Endothelial cell of hepatic sinusoid (primary cell): ENCODE data around the gene GRK1.

ENCODE experiments used
- in situ Hi-C: cut with HindIII; loops from 2 replicates; pipeline ENCODE4 v1.10.0; 2017; ENCODE audit warnings: low sequenced_read_pairs

The GRK1 gene

GRCh38 chr13:113631341-113632095, 35.5 kb upstream of the GRK1 start:
- in situ Hi-C loops, result no loop called here

- in situ Hi-C loops, result no loop called here
These were observed 34.1 kb upstream of the GRK1 start for GRCh38 chr13:113632706-113633484.

- in situ Hi-C loops, result no loop called here
These were observed 33.5 kb upstream of the GRK1 start for GRCh38 chr13:113633485-113633873.

- in situ Hi-C loops, result no loop called here
These were observed 32.6 kb upstream of the GRK1 start for GRCh38 chr13:113634279-113635047.

- in situ Hi-C loops, result no loop called here
These were observed 32.0 kb upstream of the GRK1 start for GRCh38 chr13:113635048-113635420.

- in situ Hi-C loops, result no loop called here
These were observed 31.3 kb upstream of the GRK1 start for GRCh38 chr13:113635709-113636108.

GRCh38 chr13:113636266-113636963, 30.6 kb upstream of the GRK1 start:
- in situ Hi-C loops, result no loop called here

GRCh38 chr13:113637262-113638160, 29.5 kb upstream of the GRK1 start:
- in situ Hi-C loops, result no loop called here

- in situ Hi-C loops, result no loop called here
These were observed 28.8 kb upstream of the GRK1 start for GRCh38 chr13:113638173-113638746.

GRCh38 chr13:113638806-113639205, 28.2 kb upstream of the GRK1 start:
- in situ Hi-C loops, result no loop called here

GRCh38 chr13:113639616-113640262, 27.3 kb upstream of the GRK1 start:
- in situ Hi-C loops, result no loop called here

GRCh38 chr13:113641426-113641825, 25.6 kb upstream of the GRK1 start:
- in situ Hi-C loops, result no loop called here

- in situ Hi-C loops, result no loop called here
These were observed 24.5 kb upstream of the GRK1 start for GRCh38 chr13:113642563-113642962.

- in situ Hi-C loops, result no loop called here
These were observed 23.4 kb upstream of the GRK1 start for GRCh38 chr13:113643593-113643992.

- in situ Hi-C loops, result no loop called here
These were observed 22.2 kb upstream of the GRK1 start for GRCh38 chr13:113644800-113645199.

GRCh38 chr13:113645329-113645728, 21.7 kb upstream of the GRK1 start:
- in situ Hi-C loops, result no loop called here

- in situ Hi-C loops, result no loop called here
These were observed 20.6 kb upstream of the GRK1 start for GRCh38 chr13:113646376-113646775.

GRCh38 chr13:113646921-113647340, 20.1 kb upstream of the GRK1 start:
- in situ Hi-C loops, result no loop called here
